NCI-H2227 (cell line): ENCODE results near the gene TSPAN16.
"Not testable (repeated sequence)": the region's sequence is repeated elsewhere in the genome, so short reads cannot be mapped to it uniquely, and the experiment has no call there.

Experiments
- DNase-seq: peaks from one replicate; lab custom pipeline; 2025; ENCODE audit not compliant: unreplicated experiment; lab: John Stamatoyannopoulos, UW

TSPAN16 gene

DNA sequence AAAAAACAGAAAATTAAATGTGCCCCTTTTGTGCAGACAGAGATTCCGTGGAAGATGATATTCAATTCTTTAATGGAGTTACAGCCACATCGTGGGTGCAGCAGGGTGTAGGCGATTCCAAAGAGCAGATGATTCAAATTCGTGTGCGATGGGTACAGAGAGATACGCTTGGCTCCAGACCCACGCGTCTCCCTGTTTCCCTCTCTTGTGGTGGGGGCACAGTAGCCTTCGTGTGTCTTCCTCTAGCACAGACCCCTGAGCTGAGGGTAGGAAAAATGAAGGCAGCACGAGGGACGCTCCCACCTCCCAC lies 4.8 kb downstream of the TSPAN16 start:
- DNase-seq = no peak

DNA sequence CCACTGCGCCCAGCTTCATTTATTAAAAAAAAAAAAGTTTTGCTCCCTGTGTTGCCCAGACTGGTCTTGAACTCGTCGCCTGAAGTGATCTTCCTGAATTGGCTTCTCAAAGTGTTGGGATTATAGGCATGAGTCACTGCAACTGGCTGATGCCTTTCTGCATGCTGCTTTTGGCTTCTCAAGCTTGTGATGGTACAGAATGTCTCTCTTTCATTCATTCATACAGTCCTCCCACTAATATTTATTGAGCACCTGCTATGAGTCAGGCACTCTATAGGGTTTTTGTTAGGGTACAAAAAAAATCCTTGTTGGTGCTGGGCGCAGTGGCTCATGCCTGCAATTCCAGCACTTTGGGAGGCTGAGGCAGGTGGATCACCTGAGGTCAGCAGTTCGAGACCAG lies 9.0 kb downstream of the TSPAN16 start:
- no peak for DNase-seq

DNA sequence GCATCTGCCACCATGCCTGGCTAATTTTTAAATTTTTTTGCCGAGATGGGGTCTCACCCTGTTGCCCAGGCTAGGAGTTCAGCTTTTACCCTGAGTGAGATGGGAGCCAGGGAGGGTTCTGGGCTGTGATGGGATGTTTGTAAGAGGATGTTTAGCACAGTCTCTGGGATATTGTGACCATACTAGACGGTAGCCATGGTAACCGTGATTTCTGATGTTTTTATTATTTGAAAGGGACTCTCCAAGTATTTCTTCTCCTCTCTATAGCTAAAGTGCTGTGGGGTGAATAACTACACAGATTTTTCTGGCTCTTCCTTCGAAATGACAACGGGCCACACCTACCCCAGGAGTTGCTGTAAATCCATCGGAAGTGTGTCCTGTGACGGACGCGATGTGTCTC lies 10.4 kb downstream of the TSPAN16 start:
- DNase-seq = no peak

GRCh38 chr19:11320278-11320995 lies 24.5 kb downstream of the TSPAN16 start:
- not testable (repeated sequence) for DNase-seq

- no peak for DNase-seq
These were observed 25.5 kb downstream of the TSPAN16 start for GRCh38 chr19:11321191-11322126.

- DNase-seq = no peak
These were observed 26.5 kb downstream of the TSPAN16 start for GRCh38 chr19:11322269-11323024.

DNA sequence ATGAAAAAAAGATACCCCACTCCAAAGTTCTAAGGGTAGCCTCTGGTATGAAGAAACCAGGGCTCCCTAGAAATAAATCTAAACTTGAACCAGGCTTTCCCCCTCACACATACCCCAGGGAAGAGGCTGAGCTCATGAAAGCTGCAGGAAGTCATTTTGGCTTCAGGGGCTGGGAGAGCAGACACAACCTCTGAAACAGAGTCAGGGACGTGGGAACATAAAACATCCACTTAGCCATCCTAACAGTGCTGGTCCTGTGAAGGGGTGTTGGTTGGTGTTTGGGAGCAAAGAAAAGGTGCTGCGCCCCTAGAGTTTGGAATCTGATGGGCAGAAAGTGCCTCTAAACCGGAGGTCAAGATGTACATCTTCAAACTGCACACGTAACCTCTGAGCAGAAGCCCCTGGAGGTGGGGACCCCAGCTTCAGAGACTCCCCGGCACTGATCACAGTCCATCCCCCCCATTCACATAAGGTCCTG lies 27.7 kb downstream of the TSPAN16 start:
- DNase-seq = no peak

DNA sequence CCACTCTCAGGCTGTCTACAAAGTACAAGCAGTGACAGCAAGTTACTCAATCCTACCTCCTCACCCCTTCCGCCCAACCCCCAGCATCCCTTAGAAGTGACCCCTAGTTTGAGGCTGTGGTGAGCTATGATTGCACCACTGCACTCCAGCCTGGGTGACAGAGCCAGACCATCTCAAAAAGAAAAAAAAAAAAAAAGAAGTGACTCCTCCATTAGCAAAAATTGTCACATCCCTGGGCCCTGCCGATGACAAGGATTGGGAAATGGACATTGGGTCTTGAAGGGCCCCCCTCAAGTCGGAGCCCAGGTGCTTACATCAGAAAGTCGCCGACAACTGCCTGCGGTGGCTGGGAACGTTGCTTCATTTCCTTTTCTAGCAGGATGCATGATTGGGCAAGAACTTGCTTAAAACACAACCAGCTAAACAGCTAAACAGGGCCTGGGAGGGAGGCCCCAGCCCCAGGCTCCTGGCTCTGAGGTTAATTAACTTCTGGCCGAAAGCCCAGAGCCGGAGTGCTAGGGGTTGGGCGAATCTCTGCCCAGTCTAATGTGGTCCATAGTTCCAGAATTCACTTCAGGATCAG lies 28.2 kb downstream of the TSPAN16 start:
- peak; percentile 27 for DNase-seq

- no peak for DNase-seq
These were observed 28.9 kb downstream of the TSPAN16 start for GRCh38 chr19:11324748-11325389.

DNA sequence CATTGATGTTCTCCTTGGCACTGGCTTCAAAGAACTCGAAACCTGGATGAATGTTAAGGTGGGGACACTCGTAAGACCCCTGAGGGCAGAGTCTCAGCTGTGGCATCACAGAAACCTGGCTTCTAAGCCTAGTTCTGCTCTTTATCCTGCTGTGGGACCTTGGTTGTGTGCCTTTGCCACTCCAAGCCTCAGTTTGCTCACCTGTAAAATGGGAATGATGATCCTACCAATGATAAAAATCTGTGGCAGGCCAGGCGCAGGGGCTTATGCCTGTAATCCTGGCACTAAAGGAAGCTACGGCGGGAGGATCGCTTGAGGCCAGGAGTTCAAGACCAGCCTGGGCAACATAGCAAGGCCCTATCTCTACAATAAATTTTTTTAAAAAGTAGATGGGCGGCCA lies 29.6 kb downstream of the TSPAN16 start:
- DNase-seq = no peak

DNA sequence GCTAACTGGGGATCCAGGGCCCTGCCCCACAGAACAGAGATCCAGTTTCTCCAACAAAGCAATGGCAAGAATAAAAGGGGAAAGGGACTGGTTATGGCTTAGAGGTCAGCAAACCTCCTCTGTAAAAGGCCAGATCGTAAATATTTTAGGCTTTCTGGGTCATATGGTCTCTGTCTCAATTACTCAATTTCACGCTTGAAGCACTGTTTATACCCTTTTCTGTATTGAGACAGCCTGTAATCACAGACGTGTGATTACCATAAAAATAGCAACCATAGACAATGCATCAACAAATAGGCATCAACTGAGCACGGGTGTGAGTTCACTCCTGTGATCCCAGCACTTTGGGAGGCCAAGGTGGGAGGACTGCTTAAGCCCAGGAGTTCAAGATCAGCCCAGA lies 34.2 kb downstream of the TSPAN16 start:
- DNase-seq = no peak

GRCh38 chr19:11331502-11331901 lies 35.5 kb downstream of the TSPAN16 start:
- DNase-seq = no peak

- DNase-seq = no peak
These were observed 36.9 kb downstream of the TSPAN16 start for GRCh38 chr19:11332822-11333221.

DNA sequence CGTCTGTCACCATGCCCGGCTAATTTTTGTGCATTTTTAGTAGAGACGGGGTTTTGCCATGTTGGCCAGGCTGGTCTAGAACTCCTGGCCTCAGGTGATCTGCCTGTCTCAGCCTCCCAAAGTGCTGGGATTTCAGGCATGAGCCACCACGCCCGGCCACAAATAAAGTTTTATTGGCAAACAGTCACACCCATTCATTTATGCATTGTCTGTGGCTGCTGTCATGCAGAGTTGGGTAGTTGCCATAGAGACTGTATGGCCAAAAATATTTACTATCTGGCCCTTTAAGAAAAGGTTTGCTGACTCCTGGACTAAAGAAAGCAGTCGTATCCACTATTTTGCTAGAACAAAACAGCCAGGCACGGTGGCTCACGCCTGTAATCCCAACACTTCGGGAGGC lies 37.9 kb downstream of the TSPAN16 start:
- not testable (repeated sequence) for DNase-seq

- DNase-seq = no peak
These were observed 39.6 kb downstream of the TSPAN16 start for GRCh38 chr19:11335449-11336146.

GRCh38 chr19:11337080-11337479 lies 41.1 kb downstream of the TSPAN16 start:
- DNase-seq = no peak

DNA sequence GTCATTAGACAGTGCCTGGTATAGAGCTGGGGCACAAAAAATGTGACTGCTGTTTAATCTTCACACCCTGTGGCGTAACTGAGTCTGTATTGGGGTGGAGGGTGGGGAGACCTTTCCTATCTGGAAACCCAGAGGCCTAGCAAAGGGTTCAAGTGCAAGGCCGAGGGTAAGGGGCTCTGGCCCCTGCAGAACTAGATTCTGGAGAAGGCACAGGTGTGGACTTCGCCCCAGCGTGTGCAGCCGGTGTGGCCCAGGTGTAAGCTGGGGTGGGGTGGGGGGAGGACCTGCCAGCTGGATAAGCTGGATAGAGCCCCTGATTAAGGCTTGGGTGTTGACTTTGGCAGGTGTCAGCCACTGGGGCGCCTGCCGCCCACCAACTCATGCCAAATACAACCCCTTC lies 42.2 kb downstream of the TSPAN16 start:
- no peak for DNase-seq

DNA sequence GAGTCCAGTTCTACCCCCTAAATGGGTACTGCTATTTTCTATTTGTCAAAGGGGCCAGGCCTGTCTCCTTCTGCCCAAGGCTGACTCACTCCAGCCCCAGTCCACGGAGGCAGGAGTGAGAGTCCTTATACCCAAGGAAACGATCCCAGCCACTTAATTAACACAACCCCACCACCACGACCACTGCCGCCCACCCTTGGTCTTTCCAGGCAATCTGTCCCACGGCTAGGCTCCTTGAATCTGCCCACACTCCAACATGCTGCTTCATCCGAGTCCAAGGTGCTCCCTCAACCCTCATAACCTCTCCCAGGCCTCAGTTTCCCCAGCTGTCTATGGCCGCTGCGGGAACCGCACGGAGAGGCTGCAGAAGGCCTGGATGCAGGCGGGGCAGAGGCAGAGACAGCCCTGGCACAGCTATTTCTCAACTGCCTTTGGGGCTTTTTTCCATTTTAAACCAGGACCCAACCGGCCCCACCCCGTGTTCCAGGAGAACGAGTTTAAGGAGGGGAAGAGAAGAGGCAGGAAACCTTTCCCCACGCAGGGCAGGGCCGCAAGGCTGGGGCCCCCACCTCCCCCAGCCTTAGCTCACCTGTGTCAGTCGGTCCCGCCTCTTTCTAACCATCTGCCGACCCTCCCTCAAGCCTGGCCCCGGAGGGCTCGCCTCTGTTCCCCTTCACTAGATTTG lies 42.8 kb downstream of the TSPAN16 start:
- DNase-seq = no peak

DNA sequence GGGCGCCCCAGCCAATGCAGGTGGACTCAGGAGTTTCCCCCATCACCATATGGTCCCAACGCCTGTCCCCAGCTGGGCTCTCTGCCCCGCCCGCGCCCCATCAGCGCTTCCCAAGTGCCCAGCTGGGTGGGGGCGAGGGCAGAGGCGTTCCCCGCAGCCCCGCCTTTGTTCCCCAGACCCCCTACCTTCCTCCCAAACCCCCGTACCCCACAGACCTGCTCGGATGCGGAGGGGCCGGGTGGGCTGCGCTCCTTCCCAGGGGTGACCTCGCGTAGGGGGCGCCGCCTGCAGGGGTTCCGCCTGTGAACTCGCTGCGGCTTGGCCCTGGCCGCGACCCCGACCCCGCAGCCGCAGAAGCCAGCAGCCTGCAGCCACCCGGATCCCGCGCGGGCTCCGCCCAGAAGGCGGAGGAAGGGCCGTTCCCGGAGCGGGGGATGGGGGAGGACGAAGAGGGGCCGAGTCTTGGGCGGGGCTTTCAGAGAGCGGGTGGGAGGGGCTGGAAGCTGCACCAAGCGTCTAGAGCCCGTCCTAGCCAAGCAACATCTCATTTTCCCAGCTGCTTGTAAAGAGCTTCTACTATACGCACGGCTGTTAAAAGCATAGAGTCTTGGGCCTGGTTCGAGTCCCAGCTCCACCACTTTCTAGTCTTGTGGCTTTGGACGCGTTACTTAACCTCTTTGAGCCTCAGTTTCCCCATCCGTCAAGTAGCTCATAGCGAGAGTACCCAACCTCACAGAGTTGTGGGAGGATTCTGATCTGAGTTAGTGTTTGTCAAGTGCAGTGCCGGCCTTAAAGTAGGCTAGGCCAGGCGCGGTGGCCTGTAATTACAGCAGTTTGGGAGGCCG lies 43.5 kb downstream of the TSPAN16 start, which contains the start of gene RAB3D:
Gene RAB3D (minus strand): TSS at position 404 of the 845 bp plus-strand sequence. CDS start 2,258 bp downstream, outside the sequence.
- DNase-seq = peak; percentile 90
